ENCODE measurements around the gene CRISPLD2.
A peak's percentile ranks its signal among the peaks of the same experiment; 100 is the strongest.

DNA sequence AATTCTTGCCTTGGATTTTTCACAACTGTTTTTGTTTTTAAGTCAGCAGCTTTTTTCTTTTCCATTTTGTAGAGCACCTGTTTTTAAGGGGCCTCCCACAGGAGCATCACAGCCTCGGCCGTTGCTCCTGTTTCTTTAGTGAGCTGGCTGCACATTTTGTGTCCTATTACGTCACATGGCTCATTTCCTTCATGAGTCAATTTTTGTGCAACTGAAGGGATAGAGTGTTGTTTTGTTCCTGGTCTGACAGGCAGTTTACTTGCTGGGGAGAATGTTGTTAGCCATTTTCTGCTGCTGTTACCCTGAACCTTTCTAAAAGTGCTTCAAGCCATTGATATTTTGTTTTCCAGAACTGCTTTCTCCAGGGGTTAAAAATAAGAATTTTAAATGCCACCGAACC, 45.0 kb upstream of the CRISPLD2 start:
- TF ChIP-seq POLR2AphosphoS5 (IDR thresholded peaks at IDR 0.05) (peak; percentile 72), POLR2A (IDR thresholded peaks at IDR 0.05) (no peak), EP300 (IDR thresholded peaks at IDR 0.05) (no peak)
- TF ChIP-seq, protein P1, sequence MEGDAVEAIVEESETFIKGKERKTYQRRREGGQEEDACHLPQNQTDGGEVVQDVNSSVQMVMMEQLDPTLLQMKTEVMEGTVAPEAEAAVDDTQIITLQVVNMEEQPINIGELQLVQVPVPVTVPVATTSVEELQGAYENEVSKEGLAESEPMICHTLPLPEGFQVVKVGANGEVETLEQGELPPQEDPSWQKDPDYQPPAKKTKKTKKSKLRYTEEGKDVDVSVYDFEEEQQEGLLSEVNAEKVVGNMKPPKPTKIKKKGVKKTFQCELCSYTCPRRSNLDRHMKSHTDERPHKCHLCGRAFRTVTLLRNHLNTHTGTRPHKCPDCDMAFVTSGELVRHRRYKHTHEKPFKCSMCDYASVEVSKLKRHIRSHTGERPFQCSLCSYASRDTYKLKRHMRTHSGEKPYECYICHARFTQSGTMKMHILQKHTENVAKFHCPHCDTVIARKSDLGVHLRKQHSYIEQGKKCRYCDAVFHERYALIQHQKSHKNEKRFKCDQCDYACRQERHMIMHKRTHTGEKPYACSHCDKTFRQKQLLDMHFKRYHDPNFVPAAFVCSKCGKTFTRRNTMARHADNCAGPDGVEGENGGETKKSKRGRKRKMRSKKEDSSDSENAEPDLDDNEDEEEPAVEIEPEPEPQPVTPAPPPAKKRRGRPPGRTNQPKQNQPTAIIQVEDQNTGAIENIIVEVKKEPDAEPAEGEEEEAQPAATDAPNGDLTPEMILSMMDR (IDR thresholded peaks at IDR 0.05): no peak
